ENCODE results near the gene KCNQ1OT1.

GRCh38 chr11:2732261-2732939 lies 32.6 kb upstream of the KCNQ1OT1 start:
- TF ChIP-seq IRF3 (IDR thresholded peaks at IDR 0.05; ENCODE audit: low read depth, low read length) = no peak
- TF ChIP-seq ZBTB33 (IDR thresholded peaks at IDR 0.05; ENCODE audit: borderline replicate concordance, low read depth) = no peak
- no peak for TF ChIP-seq CTCF (IDR thresholded peaks at IDR 0.05)
- TF ChIP-seq POLR2AphosphoS5 (IDR thresholded peaks at IDR 0.05; ENCODE audit: low read depth, low read length) = no peak
- no peak for TF ChIP-seq GABPA (IDR thresholded peaks at IDR 0.05; ENCODE audit: low read depth)

Measured in SK-N-SH (cell line).